Measurements from ENCODE around the gene UBE2D2. TPM values are rescaled to one million over a fixed set of nuclear protein-coding genes. Genes with fewer than 3 reads are reported as not detected.

The UBE2D2 gene
- polyA plus RNA-seq, 1 donor from 2014 or later: 118 TPM

DNA sequence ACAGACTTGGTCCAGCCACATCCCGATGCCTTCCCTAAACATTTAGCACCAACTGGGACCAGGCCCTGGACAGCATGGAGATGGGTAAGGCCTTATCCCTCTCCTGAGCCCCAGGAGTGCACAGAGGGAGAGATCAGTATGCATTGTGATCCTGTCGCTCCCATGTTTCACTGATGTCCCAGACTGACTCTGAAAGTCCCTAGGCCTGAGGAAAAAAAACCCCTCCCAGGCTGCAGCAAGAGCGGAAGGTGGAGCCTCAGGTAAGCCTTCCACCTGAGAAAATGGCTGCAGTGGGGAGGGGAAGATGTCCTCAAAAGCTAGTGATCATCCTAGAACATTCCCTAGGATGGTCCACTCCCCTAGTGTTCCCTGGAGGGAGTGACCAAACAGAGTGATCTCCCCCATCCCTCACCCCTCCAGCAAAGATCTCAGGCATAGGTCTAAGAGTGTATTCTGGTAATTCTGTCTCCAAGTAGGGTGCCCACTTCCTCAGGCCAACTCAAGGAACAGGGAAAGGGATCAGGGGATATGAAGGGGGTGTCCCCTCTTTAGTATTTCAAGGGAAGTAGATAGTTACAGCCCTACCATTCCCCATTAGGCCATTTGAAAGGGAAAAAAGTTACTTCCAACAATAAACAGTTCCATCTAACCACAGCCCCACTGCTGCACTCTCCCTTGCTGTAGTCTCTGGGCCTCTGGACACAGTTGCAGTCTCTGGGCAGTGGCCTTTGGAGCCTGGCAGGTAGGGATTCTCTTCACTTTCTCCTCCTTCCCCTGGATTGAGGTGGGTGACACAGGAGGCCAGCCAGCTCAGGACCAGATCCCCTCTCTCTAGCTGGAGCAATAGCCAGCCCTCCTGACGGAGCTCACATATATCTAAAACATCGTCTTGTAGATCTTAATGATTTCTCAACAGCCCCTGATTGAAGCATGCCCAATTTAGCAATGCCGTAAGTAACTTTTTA is 80.3 kb downstream of the UBE2D2 start:
- H3K27ac ChIP-seq (ENCODE audit: low read length): no peak overlapping the region
- no peaks in the 10 kb centered on the region for H3F3A ChIP-seq (ENCODE audit: insufficient read depth, low read length, poor library complexity, severe bottlenecking)
- no peak for TF ChIP-seq EP300 (conservative IDR thresholded peaks at IDR 0.05; ENCODE audit: poor library complexity, severe bottlenecking)
- TF ChIP-seq, protein P1, sequence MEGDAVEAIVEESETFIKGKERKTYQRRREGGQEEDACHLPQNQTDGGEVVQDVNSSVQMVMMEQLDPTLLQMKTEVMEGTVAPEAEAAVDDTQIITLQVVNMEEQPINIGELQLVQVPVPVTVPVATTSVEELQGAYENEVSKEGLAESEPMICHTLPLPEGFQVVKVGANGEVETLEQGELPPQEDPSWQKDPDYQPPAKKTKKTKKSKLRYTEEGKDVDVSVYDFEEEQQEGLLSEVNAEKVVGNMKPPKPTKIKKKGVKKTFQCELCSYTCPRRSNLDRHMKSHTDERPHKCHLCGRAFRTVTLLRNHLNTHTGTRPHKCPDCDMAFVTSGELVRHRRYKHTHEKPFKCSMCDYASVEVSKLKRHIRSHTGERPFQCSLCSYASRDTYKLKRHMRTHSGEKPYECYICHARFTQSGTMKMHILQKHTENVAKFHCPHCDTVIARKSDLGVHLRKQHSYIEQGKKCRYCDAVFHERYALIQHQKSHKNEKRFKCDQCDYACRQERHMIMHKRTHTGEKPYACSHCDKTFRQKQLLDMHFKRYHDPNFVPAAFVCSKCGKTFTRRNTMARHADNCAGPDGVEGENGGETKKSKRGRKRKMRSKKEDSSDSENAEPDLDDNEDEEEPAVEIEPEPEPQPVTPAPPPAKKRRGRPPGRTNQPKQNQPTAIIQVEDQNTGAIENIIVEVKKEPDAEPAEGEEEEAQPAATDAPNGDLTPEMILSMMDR (IDR thresholded peaks at IDR 0.05; ENCODE audit: poor library complexity, severe bottlenecking): no peak
- H3K9me2 ChIP-seq (ENCODE audit: insufficient read depth, low read length): no peaks in the 10 kb centered on the region
- H3K4me3 ChIP-seq (ENCODE audit: low read length): no peak overlapping the region
- H3K27me3 ChIP-seq (ENCODE audit: insufficient read depth, low read depth, low read length): peaks cover 2% of the 10 kb centered on the region
- no peak overlapping the region for H3K4me2 ChIP-seq (ENCODE audit: low read length)
- no peaks in the 10 kb centered on the region for H3K9me3 ChIP-seq (ENCODE audit: low read length)
- H3K9ac ChIP-seq (ENCODE audit: low read length): no peak overlapping the region
- no peak overlapping the region for H2AFZ ChIP-seq (ENCODE audit: low read depth, low read length)
- H3K79me2 ChIP-seq (replicated peaks; ENCODE audit: insufficient read depth, low read length): no peaks in the 10 kb centered on the region
- no peaks in the 10 kb centered on the region for H4K20me1 ChIP-seq (ENCODE audit: insufficient read depth)
- H3K36me3 ChIP-seq (ENCODE audit: insufficient read depth, low read length): no peaks in the 10 kb centered on the region

DNA sequence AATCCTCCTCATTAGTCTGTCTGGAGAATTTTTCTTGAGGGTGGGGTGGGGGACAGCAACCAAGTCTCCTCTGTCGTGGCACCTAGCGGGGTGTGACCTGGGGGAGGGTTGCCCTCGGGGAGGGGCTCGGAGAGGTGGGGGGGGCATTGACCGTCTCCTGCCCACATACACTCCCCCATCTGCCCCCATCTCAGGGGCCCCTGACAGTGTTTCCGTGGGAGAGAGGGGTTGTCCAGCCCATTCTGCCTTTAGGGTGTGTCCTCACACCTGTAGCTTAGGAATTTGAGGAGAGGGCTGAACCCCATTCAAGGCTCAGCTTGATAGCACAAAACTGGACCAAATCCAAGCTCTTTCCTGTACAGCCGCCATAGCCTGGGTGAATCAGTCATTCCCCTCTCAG is 81.1 kb downstream of the UBE2D2 start:
- no peaks in the 10 kb centered on the region for H3K79me2 ChIP-seq (replicated peaks; ENCODE audit: insufficient read depth, low read length)
- H4K20me1 ChIP-seq (ENCODE audit: insufficient read depth): no peaks in the 10 kb centered on the region

More for the DNA sequence above, 81.1 kb downstream of the UBE2D2 start:
- no peak for TF ChIP-seq RAD21 (conservative IDR thresholded peaks at IDR 0.05)
- TF ChIP-seq TAF1 (IDR thresholded peaks at IDR 0.05; ENCODE audit: low read depth): no peak
- no peak for TF ChIP-seq EZH2 (IDR thresholded peaks at IDR 0.05; ENCODE audit: borderline replicate concordance, insufficient read depth, low read length, poor library complexity, severe bottlenecking)
- TF ChIP-seq, protein P2, sequence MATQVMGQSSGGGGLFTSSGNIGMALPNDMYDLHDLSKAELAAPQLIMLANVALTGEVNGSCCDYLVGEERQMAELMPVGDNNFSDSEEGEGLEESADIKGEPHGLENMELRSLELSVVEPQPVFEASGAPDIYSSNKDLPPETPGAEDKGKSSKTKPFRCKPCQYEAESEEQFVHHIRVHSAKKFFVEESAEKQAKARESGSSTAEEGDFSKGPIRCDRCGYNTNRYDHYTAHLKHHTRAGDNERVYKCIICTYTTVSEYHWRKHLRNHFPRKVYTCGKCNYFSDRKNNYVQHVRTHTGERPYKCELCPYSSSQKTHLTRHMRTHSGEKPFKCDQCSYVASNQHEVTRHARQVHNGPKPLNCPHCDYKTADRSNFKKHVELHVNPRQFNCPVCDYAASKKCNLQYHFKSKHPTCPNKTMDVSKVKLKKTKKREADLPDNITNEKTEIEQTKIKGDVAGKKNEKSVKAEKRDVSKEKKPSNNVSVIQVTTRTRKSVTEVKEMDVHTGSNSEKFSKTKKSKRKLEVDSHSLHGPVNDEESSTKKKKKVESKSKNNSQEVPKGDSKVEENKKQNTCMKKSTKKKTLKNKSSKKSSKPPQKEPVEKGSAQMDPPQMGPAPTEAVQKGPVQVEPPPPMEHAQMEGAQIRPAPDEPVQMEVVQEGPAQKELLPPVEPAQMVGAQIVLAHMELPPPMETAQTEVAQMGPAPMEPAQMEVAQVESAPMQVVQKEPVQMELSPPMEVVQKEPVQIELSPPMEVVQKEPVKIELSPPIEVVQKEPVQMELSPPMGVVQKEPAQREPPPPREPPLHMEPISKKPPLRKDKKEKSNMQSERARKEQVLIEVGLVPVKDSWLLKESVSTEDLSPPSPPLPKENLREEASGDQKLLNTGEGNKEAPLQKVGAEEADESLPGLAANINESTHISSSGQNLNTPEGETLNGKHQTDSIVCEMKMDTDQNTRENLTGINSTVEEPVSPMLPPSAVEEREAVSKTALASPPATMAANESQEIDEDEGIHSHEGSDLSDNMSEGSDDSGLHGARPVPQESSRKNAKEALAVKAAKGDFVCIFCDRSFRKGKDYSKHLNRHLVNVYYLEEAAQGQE (IDR thresholded peaks at IDR 0.05; ENCODE audit: borderline replicate concordance): no peak
- TF ChIP-seq, protein P1 (IDR thresholded peaks at IDR 0.05; ENCODE audit: poor library complexity, severe bottlenecking): no peak
- no peak for TF ChIP-seq POLR2AphosphoS5 (IDR thresholded peaks at IDR 0.05)
- no peak for TF ChIP-seq MXI1 (conservative IDR thresholded peaks at IDR 0.05; ENCODE audit: poor library complexity, severe bottlenecking)
- TF ChIP-seq SMC3 (conservative IDR thresholded peaks at IDR 0.05; ENCODE audit: poor library complexity): no peak
- no peak for TF ChIP-seq EP300 (conservative IDR thresholded peaks at IDR 0.05; ENCODE audit: poor library complexity, severe bottlenecking)
- H3K9ac ChIP-seq (ENCODE audit: low read length): no peak overlapping the region
- no peak overlapping the region for H3K27ac ChIP-seq (ENCODE audit: low read length)
- H3K27me3 ChIP-seq (ENCODE audit: insufficient read depth, low read depth, low read length): peaks cover 10% of the 10 kb centered on the region
- H3F3A ChIP-seq (ENCODE audit: insufficient read depth, low read length, poor library complexity, severe bottlenecking): no peaks in the 10 kb centered on the region
- H3K36me3 ChIP-seq (ENCODE audit: insufficient read depth, low read length): no peaks in the 10 kb centered on the region
- H2AFZ ChIP-seq (ENCODE audit: low read depth, low read length): no peak overlapping the region
- H3K9me2 ChIP-seq (ENCODE audit: insufficient read depth, low read length): no peaks in the 10 kb centered on the region
- H3K9me3 ChIP-seq (ENCODE audit: low read length): no peaks in the 10 kb centered on the region
- no peak overlapping the region for H3K4me3 ChIP-seq (ENCODE audit: low read length)
- H3K4me2 ChIP-seq (ENCODE audit: low read length): no peak overlapping the region
